HepG2 (cell line): ENCODE measurements around the gene TBC1D5. TPM values are rescaled to one million over a fixed set of nuclear protein-coding genes. Genes with fewer than 3 reads are reported as not detected.

Experiments
- ATAC-seq: fragments of 200-7000 bp; cut with Tn5 transposase; 3 replicates; pipeline ENCODE4 v1.9.1; 2020; ENCODE audit warnings: mild to moderate bottlenecking, moderate library complexity
- BruUV-seq: library from RNA; stranded (reverse); fragments of 400-500 nt; replicated peaks from 2 replicates; lab custom pipeline; 2021; lab: Mats Ljungman, UMichigan
- CTCF ChIA-PET: fragments of 300-600 bp; formaldehyde crosslinking; extraction: SDS; loops from one replicate; lab custom pipeline; 2021; ENCODE audit warnings: low total read pairs, inconsistent platforms, low intra/inter-chr PET ratio; lab: Yijun Ruan, JAX
- POLR2A ChIA-PET: fragments of 350-600 bp; sonication (Branson Sonifier 250); formaldehyde crosslinking; loops from one replicate; lab custom pipeline; 2020; ENCODE audit warnings: antibody characterized with exemption, inconsistent platforms; lab: Yijun Ruan, JAX
- DNase-seq: peaks from one replicate; pipeline ENCODE4 v3.0.0-alpha.2; 2015; ENCODE audit warnings: low spot score
- FAIRE-seq: peaks from 3 replicates; lab custom pipeline; 2011; peaks lifted over from hg19 to GRCh38; lab: Jason Lieb, UNC
- H2AFZ ChIP-seq: one replicate; pipeline ENCODE4 v1.6.1; 2011; ENCODE audit warnings: low read length, inconsistent platforms
- H3K27ac ChIP-seq: fragments of 300-600 bp; 3 replicates; pipeline ENCODE4 v1.8.0; 2011; ENCODE audit warnings: mixed run types, mild to moderate bottlenecking, mixed read lengths, low read length, inconsistent platforms; ENCODE audit not compliant: insufficient read depth; ENCODE audit errors: extremely low read length
- H3K27me3 ChIP-seq, 2 experiments: fragments of 200-600 bp in 1 of 2; 2 replicates in 1 of 2; 3 replicates in 1 of 2; pipeline versions ENCODE4 v1.6.0 to v1.8.0; 2011; ENCODE audit warnings: low read length in 2 of 2, mild to moderate bottlenecking in 2 of 2, moderate library complexity in 2 of 2, inconsistent platforms in 1 of 2; ENCODE audit not compliant: insufficient read depth in 2 of 2, control insufficient read depth in 1 of 2
- H3K36me3 ChIP-seq, 2 experiments: fragments of 200-600 bp in 1 of 2; replicated peaks in 1 of 2; 2 replicates in 1 of 2; 3 replicates in 1 of 2; pipeline versions ENCODE4 v1.5.1 to v1.8.0; 2011; ENCODE audit warnings: low read length in 2 of 2, inconsistent platforms in 1 of 2; ENCODE audit not compliant: insufficient read depth in 2 of 2, control insufficient read depth in 1 of 2
- H3K4me1 ChIP-seq: 2 replicates; pipeline ENCODE4 v1.5.1; 2012; ENCODE audit warnings: low read length, inconsistent platforms; ENCODE audit not compliant: insufficient read depth
- H3K4me2 ChIP-seq: 2 replicates; pipeline ENCODE4 v1.6.0; 2011; ENCODE audit warnings: low read depth, low read length, inconsistent platforms
- H3K4me3 ChIP-seq, 3 experiments: fragments of 200-600 bp in 1 of 3; sonication (generic), shearing (Covaris generic) in 1 of 3; replicated peaks in 1 of 3; 2 replicates each; pipeline ENCODE4 v1.5.1; 2011 to 2016; ENCODE audit warnings: low read length in 3 of 3, inconsistent platforms in 2 of 3, low read depth in 2 of 3, mild to moderate bottlenecking in 2 of 3, control low read depth in 1 of 3, mixed read lengths in 1 of 3; ENCODE audit not compliant: insufficient read depth in 1 of 3
- H3K79me2 ChIP-seq: one replicate; pipeline ENCODE4 v1.6.1; 2011; ENCODE audit warnings: low read length, inconsistent platforms; ENCODE audit not compliant: insufficient read depth
- H3K9ac ChIP-seq: 2 replicates; pipeline ENCODE4 v1.6.0; 2011; ENCODE audit warnings: mild to moderate bottlenecking, low read depth, low read length, inconsistent platforms; ENCODE audit not compliant: insufficient read depth
- H3K9me3 ChIP-seq: 2 replicates; pipeline ENCODE4 v1.5.1; 2012; ENCODE audit warnings: mild to moderate bottlenecking, low read length
- H4K20me1 ChIP-seq: 2 replicates; pipeline ENCODE4 v1.6.0; 2011; ENCODE audit warnings: inconsistent platforms, mild to moderate bottlenecking, low read length, moderate library complexity; ENCODE audit not compliant: insufficient read depth
- ASH2L ChIP-seq: fragments of 300-600, 200-600 bp; sonication (generic); IDR thresholded peaks from 2 replicates; pipeline ENCODE4 v1.7.0; 2017; ENCODE audit warnings: low read depth, mild to moderate bottlenecking, moderate library complexity, mixed read lengths, low read length; ENCODE audit not compliant: insufficient read length
- FOSL1 ChIP-seq: sonication (generic); formaldehyde crosslinking; IDR thresholded peaks from 2 replicates; pipeline ENCODE4 v1.9.0; 2021; ENCODE audit warnings: missing genetic modification reagents, borderline replicate concordance
- HOXA5 ChIP-seq: sonication (generic); formaldehyde crosslinking; IDR thresholded peaks from 2 replicates; pipeline ENCODE4 v1.4.0; 2020; ENCODE audit warnings: missing genetic modification reagents
- MED1 ChIP-seq: sonication (generic); formaldehyde crosslinking; IDR thresholded peaks from 2 replicates; pipeline ENCODE4 v1.4.0; 2020; ENCODE audit warnings: missing genetic modification reagents
- NCOA1 ChIP-seq: sonication (generic); formaldehyde crosslinking; IDR thresholded peaks from 2 replicates; pipeline ENCODE4 v1.9.0; 2021; ENCODE audit warnings: missing genetic modification reagents
- NFYC ChIP-seq: IDR thresholded peaks from 2 replicates; pipeline ENCODE4 v1.6.1; 2016; ENCODE audit warnings: missing genetic modification reagents, missing compliant biosample characterization
- RBM22 ChIP-seq: fragments of 200-400 bp; formaldehyde crosslinking; optimal IDR thresholded peaks from 2 replicates; pipeline ENCODE3; 2017; ENCODE audit warnings: mild to moderate bottlenecking, low read length, moderate library complexity
- SOX6 ChIP-seq, 2 experiments: fragments of 450-650 bp in 1 of 2; sonication (generic) in 1 of 2; formaldehyde crosslinking in 1 of 2; IDR thresholded peaks; 2 replicates each; pipeline versions ENCODE4 v1.4.0 to v1.6.1; 2017 to 2020; ENCODE audit warnings: antibody characterized with exemption in 1 of 2, mild to moderate bottlenecking in 1 of 2, missing genetic modification reagents in 1 of 2
- SRSF4 ChIP-seq: fragments of 200-400 bp; formaldehyde crosslinking; IDR thresholded peaks from one replicate; pipeline ENCODE4 v1.6.1; 2018; ENCODE audit warnings: mild to moderate bottlenecking, low read depth, low read length, moderate library complexity; ENCODE audit not compliant: poor library complexity, severe bottlenecking
- STAT5B ChIP-seq: sonication (generic); formaldehyde crosslinking; IDR thresholded peaks from 2 replicates; pipeline ENCODE4 v1.4.0; 2020; ENCODE audit warnings: missing genetic modification reagents
- TEAD2 ChIP-seq: sonication (generic); formaldehyde crosslinking; IDR thresholded peaks from 2 replicates; pipeline ENCODE4 v1.9.0; 2021; ENCODE audit warnings: missing genetic modification reagents
- ZNF232 ChIP-seq: sonication (generic); formaldehyde crosslinking; IDR thresholded peaks from 2 replicates; pipeline ENCODE4 v1.4.0; 2020; ENCODE audit warnings: missing genetic modification reagents, borderline replicate concordance
- ZNF280D ChIP-seq: sonication (generic); formaldehyde crosslinking; IDR thresholded peaks from 2 replicates; pipeline ENCODE4 v1.5.1; 2020; ENCODE audit warnings: mild to moderate bottlenecking, missing genetic modification reagents
- ZNF724P ChIP-seq: sonication (generic); formaldehyde crosslinking; IDR thresholded peaks from 2 replicates; pipeline ENCODE4 v1.8.0; 2022; ENCODE audit warnings: missing genetic modification reagents, borderline replicate concordance
- ZNF800 ChIP-seq: sonication (generic); formaldehyde crosslinking; IDR thresholded peaks from 2 replicates; pipeline ENCODE4 v1.4.0; 2020; ENCODE audit warnings: missing genetic modification reagents
- ZSCAN30 ChIP-seq: sonication (generic); formaldehyde crosslinking; IDR thresholded peaks from 2 replicates; pipeline ENCODE4 v1.5.0; 2020; ENCODE audit warnings: mild to moderate bottlenecking, missing genetic modification reagents
- WGBS: methylation state at CpG from one replicate; pipeline ENCODE4 v1.1.6; 2017; ENCODE audit warnings: low lambda C conversion rate; 5-methylcytosine and 5-hydroxymethylcytosine counted together
- in situ Hi-C: cut with HindIII; loops from 2 replicates; pipeline ENCODE4 v1.10.0; 2017; ENCODE audit warnings: low pct_unique_long_range_greater_than_20kb; ENCODE audit not compliant: extremely low pct_ligation_motif_present
- intact Hi-C: fragments of 100-400 bp; cut with micrococcal nuclease; formaldehyde crosslinking; loops from one replicate; pipeline ENCODE4 v1.10.0; 2022; ENCODE audit not compliant: unreplicated experiment
- polyA plus RNA-seq, 8 experiments: library from polyadenylated mRNA; depleted of rRNA in 3 of 8; stranded (reverse) in 7 of 8; unstranded in 1 of 8; fragments of >200 nt; fragmentation: Illumina TruSeq in 4 of 8; extraction: Trizol in 4 of 8; gene quantifications; 2 replicates each; pipeline versions ENCODE4 v1.2.1 to v1.2.3, GENCODE V29; 2011 to 2016; ENCODE audit warnings: low read depth in 4 of 8, missing spikeins in 1 of 8, mixed read lengths in 1 of 8; ENCODE audit not compliant: insufficient read depth in 1 of 8
- total RNA-seq, 5 experiments: library from RNA; depleted of rRNA; stranded (reverse); fragments of >200 nt; fragmentation: Illumina TruSeq; extraction: Trizol; gene quantifications; 2 replicates each; pipeline ENCODE4 v1.2.3, GENCODE V29; 2016; ENCODE audit warnings: low read depth in 1 of 5
- TF ChIP-seq, protein P1 (sequence below): sonication (generic); formaldehyde crosslinking; IDR thresholded peaks from 2 replicates; pipeline ENCODE4 v1.4.0; 2020; ENCODE audit warnings: missing genetic modification reagents, borderline replicate concordance

The TBC1D5 gene
- total and polyA plus RNA-seq, 2 of the 13 experiments (the other 11 are each of a cell fraction or from before 2014, with no cell fraction given) = 19.2 to 33.3 TPM

GRCh38 chr3:17724948-17725347, 17.5 kb downstream of the TBC1D5 start:
- peaks cover 8% of the 10 kb centered on the region for H3K79me2 ChIP-seq
- FAIRE-seq = no peak
- ChIA-PET CTCF (no interaction called here), POLR2A (no interaction called here)
- BruUV-seq = no TSS peak
- ATAC-seq = no peak
- no peak overlapping the region for H3K4me2 ChIP-seq
- no peaks in the 10 kb centered on the region for H3K4me1 ChIP-seq
- no peaks in the 10 kb centered on the region for H3K9me3 ChIP-seq
- no peaks in the 10 kb centered on the region for H4K20me1 ChIP-seq
- intact Hi-C loops (no loop called here), in situ Hi-C loops (no loop called here)
- 80% methylated on average over 1 of the region's 1 CpG for WGBS
- no peak overlapping the region for H3K9ac ChIP-seq
- no peak for DNase-seq
- H3K4me3 ChIP-seq = no peak overlapping the region
- H3K27ac ChIP-seq = no peak overlapping the region
- no peaks in the 10 kb centered on the region for H3K27me3 ChIP-seq
- H2AFZ ChIP-seq = no peak overlapping the region
- no peaks in the 10 kb centered on the region for H3K36me3 ChIP-seq
- TF ChIP-seq NFYC (CRISPR knock-in tag) (no peak), MED1 (CRISPR knock-in tag) (no peak), ASH2L (no peak), NCOA1 (CRISPR knock-in tag) (no peak), ZSCAN30 (CRISPR knock-in tag) (no peak), ZNF800 (CRISPR knock-in tag) (no peak), TEAD2 (no peak), ZNF724P (no peak), ZNF232 (CRISPR knock-in tag) (no peak), STAT5B (no peak), FOSL1 (CRISPR knock-in tag) (no peak), HOXA5 (CRISPR knock-in tag) (no peak), SOX6 (IDR thresholded peaks at IDR 0.05) (no peak), SOX6 (CRISPR knock-in tag; IDR thresholded peaks at IDR 0.05) (no peak), RBM22 (no peak), ZNF280D (CRISPR knock-in tag) (no peak), SRSF4 (no peak)
- TF ChIP-seq, protein P1, sequence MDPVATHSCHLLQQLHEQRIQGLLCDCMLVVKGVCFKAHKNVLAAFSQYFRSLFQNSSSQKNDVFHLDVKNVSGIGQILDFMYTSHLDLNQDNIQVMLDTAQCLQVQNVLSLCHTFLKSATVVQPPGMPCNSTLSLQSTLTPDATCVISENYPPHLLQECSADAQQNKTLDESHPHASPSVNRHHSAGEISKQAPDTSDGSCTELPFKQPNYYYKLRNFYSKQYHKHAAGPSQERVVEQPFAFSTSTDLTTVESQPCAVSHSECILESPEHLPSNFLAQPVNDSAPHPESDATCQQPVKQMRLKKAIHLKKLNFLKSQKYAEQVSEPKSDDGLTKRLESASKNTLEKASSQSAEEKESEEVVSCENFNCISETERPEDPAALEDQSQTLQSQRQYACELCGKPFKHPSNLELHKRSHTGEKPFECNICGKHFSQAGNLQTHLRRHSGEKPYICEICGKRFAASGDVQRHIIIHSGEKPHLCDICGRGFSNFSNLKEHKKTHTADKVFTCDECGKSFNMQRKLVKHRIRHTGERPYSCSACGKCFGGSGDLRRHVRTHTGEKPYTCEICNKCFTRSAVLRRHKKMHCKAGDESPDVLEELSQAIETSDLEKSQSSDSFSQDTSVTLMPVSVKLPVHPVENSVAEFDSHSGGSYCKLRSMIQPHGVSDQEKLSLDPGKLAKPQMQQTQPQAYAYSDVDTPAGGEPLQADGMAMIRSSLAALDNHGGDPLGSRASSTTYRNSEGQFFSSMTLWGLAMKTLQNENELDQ = no peak
